Measurements from ENCODE around the gene CAPRIN1.

Gene CAPRIN1

DNA sequence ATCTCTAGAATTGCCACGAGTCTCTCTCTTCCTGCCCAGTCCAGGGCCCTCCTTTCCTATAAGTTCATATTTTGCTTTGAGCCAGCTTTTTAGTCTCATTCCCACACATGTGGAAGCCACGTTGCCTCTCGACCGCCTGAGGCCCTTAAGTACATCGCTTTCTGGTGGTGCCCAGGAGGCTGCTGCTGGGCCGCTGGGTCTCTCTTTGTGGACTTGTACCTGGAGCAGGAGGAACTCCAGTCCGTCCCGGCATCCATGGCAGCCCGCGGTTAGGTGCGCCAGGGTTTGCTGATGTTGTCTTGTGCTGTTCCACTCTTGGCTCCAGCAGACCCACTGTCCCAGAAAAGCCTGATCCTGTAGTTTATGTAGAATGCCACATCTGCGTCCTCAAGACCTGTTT is 94.9 kb downstream of the CAPRIN1 start:
- DNase-seq, result no peak

DNA sequence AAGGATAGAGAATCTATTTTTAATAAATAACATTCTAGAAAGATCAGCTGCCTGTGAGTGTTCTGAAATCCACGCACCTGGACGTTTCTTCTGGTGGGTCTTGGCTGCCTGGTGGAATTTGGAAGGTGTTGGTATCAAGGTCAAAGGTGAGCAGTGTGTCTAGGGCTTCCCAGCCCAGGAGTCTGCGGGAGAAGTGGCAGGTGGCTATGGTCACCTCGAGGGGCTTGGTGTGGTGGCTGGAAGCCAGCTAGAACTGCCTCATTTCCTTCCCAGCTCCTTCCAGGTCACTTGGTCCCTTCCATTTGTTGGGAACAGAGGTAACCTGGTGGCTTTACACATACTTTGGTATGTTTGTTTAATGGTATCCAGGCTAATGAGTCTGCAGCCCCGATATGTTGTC is 95.3 kb downstream of the CAPRIN1 start:
- DNase-seq, result no peak

DNA sequence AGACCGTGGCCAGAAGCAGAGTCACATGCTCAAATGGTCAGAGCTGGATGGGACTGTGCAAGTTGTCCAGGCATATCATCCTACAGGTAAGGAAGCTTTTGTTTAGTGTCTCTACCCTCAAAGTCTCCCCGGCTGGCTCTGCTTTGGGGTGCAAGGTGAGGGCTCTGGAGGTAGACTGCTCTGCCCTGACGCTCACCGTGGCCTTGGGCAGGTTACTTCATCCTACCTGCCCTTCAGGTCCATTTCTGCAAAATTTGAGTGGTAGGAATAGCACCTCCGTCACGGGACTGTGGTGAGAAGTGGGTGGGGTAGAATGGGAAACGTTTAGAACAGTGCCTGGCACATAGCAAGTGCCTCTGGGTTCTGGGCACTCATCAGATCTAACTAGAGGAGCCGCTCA is 96.0 kb downstream of the CAPRIN1 start:
- no peak for DNase-seq

DNA sequence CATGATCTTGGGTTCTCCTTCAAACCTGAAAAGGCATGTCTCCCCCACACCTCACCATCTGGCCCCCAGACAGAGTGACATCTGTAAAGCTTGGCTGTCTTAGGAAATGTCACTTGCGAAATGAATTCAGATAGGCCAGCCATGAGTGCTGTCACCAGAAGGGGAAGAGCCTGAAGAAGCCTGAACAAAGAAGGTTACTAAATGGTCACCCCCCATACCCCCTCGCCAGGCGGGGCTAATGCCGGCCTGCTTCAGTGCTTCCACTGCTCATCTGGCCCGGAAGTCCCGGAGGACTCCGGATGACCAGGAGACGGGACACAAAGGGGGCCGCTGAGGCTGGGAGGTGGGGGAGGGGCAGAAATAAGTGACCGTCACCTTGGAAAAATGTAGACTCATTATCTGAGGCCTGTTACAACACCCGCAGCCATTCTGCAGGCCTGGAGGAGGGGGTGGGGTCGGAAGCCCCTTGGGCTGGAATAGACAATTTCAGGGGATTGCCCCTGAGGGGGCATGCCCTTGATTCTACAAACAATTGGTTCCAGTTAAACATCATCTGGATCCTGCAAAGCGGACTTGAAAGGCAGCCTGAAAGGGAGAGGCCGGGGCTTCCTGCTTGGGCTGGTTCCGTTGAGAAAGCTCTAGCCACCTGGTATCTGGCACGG is 97.1 kb downstream of the CAPRIN1 start:
- peak; percentile 81 for DNase-seq

DNA sequence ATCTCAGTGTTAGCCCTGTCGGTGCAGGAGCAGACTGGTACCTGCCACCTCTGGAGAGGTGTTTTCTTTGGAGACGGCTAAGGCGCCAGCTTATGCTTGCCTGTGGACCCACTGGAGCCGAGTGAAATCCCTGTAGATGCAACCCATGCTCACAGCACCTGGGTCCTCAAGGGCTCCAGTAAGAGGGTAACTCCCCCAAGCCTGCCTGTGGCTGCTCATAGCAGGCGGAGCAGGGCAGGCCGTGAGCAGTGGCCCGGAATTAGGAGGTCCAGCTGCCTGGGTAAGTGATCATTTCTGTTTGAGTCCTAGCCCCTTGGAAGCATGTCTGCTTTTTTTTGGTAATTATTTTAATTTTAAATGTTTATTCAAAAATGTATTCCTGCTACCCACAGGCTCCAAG is 97.7 kb downstream of the CAPRIN1 start:
- no peak for DNase-seq

DNA sequence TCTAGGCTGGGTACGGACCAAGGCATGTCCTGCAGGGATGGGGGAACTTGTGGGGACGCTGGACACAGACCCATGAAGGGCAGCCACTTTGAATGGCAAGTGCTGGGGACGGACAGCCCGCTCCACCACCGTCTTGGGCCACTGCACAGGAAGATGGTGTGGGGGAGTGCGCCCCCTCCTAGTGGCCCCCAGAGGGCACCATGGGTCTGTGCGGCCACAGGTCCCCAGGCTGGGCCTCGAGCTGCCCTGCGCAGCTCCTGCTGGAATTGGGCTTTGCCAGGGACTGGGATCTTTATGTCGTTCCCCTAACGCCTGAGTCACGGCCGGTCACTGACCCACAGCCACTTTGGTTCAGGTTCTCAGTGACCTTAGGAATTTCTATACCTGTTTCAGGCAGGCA is 98.3 kb downstream of the CAPRIN1 start:
- DNase-seq, result no peak

DNA sequence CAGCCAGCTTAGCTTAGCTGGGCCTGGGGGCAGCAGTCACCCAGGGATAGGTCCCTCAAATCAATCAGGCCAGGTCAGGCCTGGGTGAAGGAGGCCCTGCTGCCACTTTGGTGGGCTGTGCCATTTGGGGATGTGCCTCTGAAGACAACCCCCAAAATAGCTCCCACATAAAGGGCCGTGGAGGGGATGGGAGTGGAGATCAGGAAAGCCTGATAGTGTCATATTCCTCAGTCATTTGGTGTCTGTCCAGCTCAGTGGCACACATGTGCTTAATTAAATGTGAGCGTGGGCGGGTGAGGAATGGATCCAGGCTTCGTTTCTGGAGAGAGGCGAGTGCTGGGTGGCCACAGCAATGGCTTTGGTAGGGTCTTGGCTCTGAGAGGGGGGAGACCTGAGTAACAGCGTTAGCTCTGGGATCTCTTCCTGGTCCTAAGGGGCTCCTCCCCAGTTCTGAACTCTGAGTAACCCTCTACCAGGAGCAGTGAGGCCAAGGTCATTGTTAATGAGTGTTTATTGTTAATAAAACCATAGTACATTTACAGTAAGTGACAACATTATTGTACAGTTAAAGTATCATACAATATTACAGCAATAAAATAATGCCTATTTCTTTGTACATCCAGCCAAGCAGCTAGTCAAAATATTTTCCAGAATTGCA is 99.1 kb downstream of the CAPRIN1 start:
- DNase-seq, result no peak

All from MV-4-11 (cell line).